Neural crest cell (in vitro differentiated cells): Measurements from ENCODE around the gene ERCC1. TPM values are rescaled to one million over a fixed set of nuclear protein-coding genes. Genes with fewer than 3 reads are reported as not detected.
"Not testable (repeated sequence)": the region's sequence is repeated elsewhere in the genome, so short reads cannot be mapped to it uniquely, and the experiment has no call there.

Experiments
- DNase-seq: peaks from one replicate; pipeline ENCODE4 v3.0.0; 2021; ENCODE audit warnings: low read depth, mixed read lengths, low spot score
- H3K27ac Mint-ChIP-seq: one replicate; pipeline ENCODE4 v1.8.0; 2021; ENCODE audit warnings: mild to moderate bottlenecking, mixed read lengths; ENCODE audit not compliant: unreplicated experiment
- H3K27me3 Mint-ChIP-seq: 2 replicates; pipeline ENCODE4 v1.8.0; 2021; ENCODE audit warnings: low read depth, mild to moderate bottlenecking, mixed read lengths
- H3K36me3 Mint-ChIP-seq: 2 replicates; pipeline ENCODE4 v1.8.0; 2021; ENCODE audit warnings: low read depth, mild to moderate bottlenecking, mixed read lengths
- H3K4me1 Mint-ChIP-seq: 2 replicates; pipeline ENCODE4 v1.8.0; 2021; ENCODE audit warnings: mixed read lengths
- H3K4me3 Mint-ChIP-seq: one replicate; pipeline ENCODE4 v1.8.0; 2021; ENCODE audit warnings: mild to moderate bottlenecking, mixed read lengths
- H3K9me3 Mint-ChIP-seq: 2 replicates; pipeline ENCODE4 v1.8.0; 2021; ENCODE audit warnings: mixed read lengths
- CTCF ChIP-seq: fragments of 200-600 bp; sonication (generic); conservative IDR thresholded peaks from 2 replicates; pipeline ENCODE4 v1.5.0; 2021; ENCODE audit warnings: antibody characterized with exemption, mild to moderate bottlenecking
- total RNA-seq: library from RNA; stranded (reverse); gene quantifications from 2 replicates; pipeline ENCODE4 v1.2.1, GENCODE V29; 2021

Gene ERCC1
- total RNA-seq, 1 donor from 2014 or later = 115 TPM

- H3K36me3 Mint-ChIP-seq = no peaks in the 10 kb centered on the region
- H3K27me3 Mint-ChIP-seq = no peaks in the 10 kb centered on the region
- no peak for DNase-seq
- no peak overlapping the region for H3K4me3 Mint-ChIP-seq
- H3K4me1 Mint-ChIP-seq = peaks cover 28% of the 10 kb centered on the region
- TF ChIP-seq CTCF = no peak
- no peaks in the 10 kb centered on the region for H3K9me3 Mint-ChIP-seq
- H3K27ac Mint-ChIP-seq = no peak overlapping the region
Measured at GRCh38 chr19:45419895-45420294, 3.8 kb downstream of the ERCC1 start.

- DNase-seq = no peak
- Mint-ChIP-seq H3K27me3 (no peaks in the 10 kb centered on the region), H3K4me1 (peaks cover 23% of the 10 kb centered on the region), H3K4me3 (no peak overlapping the region), H3K27ac (no peak overlapping the region), H3K36me3 (no peaks in the 10 kb centered on the region), H3K9me3 (no peaks in the 10 kb centered on the region)
- TF ChIP-seq CTCF = no peak
Measured at GRCh38 chr19:45419396-45419795, 4.3 kb downstream of the ERCC1 start.

GRCh38 chr19:45418802-45419201 is 4.9 kb downstream of the ERCC1 start:
- Mint-ChIP-seq H3K4me1 (peaks cover 17% of the 10 kb centered on the region), H3K9me3 (no peaks in the 10 kb centered on the region), H3K36me3 (peaks cover 2% of the 10 kb centered on the region), H3K27ac (no peak overlapping the region), H3K4me3 (peak overlapping the region; percentile 66), H3K27me3 (no peaks in the 10 kb centered on the region)
- no peak for TF ChIP-seq CTCF
- no peak for DNase-seq

- Mint-ChIP-seq H3K27ac (peak overlapping the region; percentile 52), H3K27me3 (no peaks in the 10 kb centered on the region), H3K4me3 (no peak overlapping the region), H3K4me1 (peaks cover 3% of the 10 kb centered on the region), H3K9me3 (no peaks in the 10 kb centered on the region), H3K36me3 (peaks cover 9% of the 10 kb centered on the region)
- no peak for TF ChIP-seq CTCF
- DNase-seq = no peak
Measured at GRCh38 chr19:45417151-45417550, 6.6 kb downstream of the ERCC1 start.

- DNase-seq = no peak
- H3K9me3 Mint-ChIP-seq = no peaks in the 10 kb centered on the region
- no peaks in the 10 kb centered on the region for H3K27me3 Mint-ChIP-seq
- H3K4me3 Mint-ChIP-seq = no peak overlapping the region
- H3K36me3 Mint-ChIP-seq = peaks cover 12% of the 10 kb centered on the region
- H3K27ac Mint-ChIP-seq = no peak overlapping the region
- no peaks in the 10 kb centered on the region for H3K4me1 Mint-ChIP-seq
- TF ChIP-seq CTCF = no peak
Measured at GRCh38 chr19:45414468-45414867, 9.2 kb downstream of the ERCC1 start.

GRCh38 chr19:45413497-45413896 is 10.2 kb downstream of the ERCC1 start:
- H3K4me1 Mint-ChIP-seq = peaks cover 4% of the 10 kb centered on the region
- TF ChIP-seq CTCF = no peak
- H3K27me3 Mint-ChIP-seq = no peaks in the 10 kb centered on the region
- no peaks in the 10 kb centered on the region for H3K9me3 Mint-ChIP-seq
- H3K4me3 Mint-ChIP-seq = no peak overlapping the region
- no peak for DNase-seq
- peaks cover 12% of the 10 kb centered on the region for H3K36me3 Mint-ChIP-seq
- H3K27ac Mint-ChIP-seq = no peak overlapping the region

GRCh38 chr19:45410330-45410729 is 13.4 kb downstream of the ERCC1 start:
- not testable (repeated sequence) for H3K27ac Mint-ChIP-seq

More at GRCh38 chr19:45410330-45410729, 13.4 kb downstream of the ERCC1 start:
- Mint-ChIP-seq H3K4me3 (peak overlapping the region; percentile 56), H3K4me1 (peaks cover 20% of the 10 kb centered on the region), H3K36me3 (peaks cover 12% of the 10 kb centered on the region)
- not testable (repeated sequence) for DNase-seq, H3K27me3 Mint-ChIP-seq, H3K9me3 Mint-ChIP-seq
